ENCODE results near the gene SNX12.

DNA sequence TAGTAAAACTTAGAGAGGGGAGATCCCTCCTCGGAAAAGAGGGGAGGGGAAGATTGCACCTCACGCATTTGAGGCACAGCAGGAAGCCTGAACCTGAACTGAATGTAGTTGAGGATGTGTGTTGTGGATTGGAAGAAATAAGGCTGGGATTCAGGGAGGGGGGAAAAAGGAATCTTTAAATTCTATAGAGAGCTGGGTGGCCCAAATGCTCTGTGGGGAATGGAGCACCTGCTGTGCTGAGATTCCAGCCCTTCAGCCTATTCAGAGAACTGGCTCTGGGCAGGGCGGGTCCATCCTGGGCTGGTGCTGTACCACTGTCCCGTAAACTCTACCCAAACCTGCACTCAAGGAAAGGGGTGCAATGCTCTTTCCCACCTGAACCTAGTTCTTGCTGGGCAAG lies 31.6 kb upstream of the SNX12 start:
- TF ChIP-seq SCRT1 (tag by site-specific recombination; IDR thresholded peaks at IDR 0.05; ENCODE audit: borderline replicate concordance) (no peak), ZNF768 (tag by site-specific recombination; IDR thresholded peaks at IDR 0.05) (no peak), ZNF792 (tag by site-specific recombination; IDR thresholded peaks at IDR 0.05) (no peak), ZNF335 (tag by site-specific recombination; conservative IDR thresholded peaks at IDR 0.05) (no peak), ZBTB48 (tag by site-specific recombination; IDR thresholded peaks at IDR 0.05) (no peak), ZNF23 (tag by site-specific recombination; IDR thresholded peaks at IDR 0.05; ENCODE audit: borderline replicate concordance) (no peak), ZNF366 (tag by site-specific recombination; conservative IDR thresholded peaks at IDR 0.05) (no peak)
- TF ChIP-seq, protein P1, sequence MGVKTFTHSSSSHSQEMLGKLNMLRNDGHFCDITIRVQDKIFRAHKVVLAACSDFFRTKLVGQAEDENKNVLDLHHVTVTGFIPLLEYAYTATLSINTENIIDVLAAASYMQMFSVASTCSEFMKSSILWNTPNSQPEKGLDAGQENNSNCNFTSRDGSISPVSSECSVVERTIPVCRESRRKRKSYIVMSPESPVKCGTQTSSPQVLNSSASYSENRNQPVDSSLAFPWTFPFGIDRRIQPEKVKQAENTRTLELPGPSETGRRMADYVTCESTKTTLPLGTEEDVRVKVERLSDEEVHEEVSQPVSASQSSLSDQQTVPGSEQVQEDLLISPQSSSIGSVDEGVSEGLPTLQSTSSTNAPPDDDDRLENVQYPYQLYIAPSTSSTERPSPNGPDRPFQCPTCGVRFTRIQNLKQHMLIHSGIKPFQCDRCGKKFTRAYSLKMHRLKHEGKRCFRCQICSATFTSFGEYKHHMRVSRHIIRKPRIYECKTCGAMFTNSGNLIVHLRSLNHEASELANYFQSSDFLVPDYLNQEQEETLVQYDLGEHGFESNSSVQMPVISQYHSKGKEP (tag by site-specific recombination; IDR thresholded peaks at IDR 0.05), result no peak
- TF ChIP-seq, protein P2, sequence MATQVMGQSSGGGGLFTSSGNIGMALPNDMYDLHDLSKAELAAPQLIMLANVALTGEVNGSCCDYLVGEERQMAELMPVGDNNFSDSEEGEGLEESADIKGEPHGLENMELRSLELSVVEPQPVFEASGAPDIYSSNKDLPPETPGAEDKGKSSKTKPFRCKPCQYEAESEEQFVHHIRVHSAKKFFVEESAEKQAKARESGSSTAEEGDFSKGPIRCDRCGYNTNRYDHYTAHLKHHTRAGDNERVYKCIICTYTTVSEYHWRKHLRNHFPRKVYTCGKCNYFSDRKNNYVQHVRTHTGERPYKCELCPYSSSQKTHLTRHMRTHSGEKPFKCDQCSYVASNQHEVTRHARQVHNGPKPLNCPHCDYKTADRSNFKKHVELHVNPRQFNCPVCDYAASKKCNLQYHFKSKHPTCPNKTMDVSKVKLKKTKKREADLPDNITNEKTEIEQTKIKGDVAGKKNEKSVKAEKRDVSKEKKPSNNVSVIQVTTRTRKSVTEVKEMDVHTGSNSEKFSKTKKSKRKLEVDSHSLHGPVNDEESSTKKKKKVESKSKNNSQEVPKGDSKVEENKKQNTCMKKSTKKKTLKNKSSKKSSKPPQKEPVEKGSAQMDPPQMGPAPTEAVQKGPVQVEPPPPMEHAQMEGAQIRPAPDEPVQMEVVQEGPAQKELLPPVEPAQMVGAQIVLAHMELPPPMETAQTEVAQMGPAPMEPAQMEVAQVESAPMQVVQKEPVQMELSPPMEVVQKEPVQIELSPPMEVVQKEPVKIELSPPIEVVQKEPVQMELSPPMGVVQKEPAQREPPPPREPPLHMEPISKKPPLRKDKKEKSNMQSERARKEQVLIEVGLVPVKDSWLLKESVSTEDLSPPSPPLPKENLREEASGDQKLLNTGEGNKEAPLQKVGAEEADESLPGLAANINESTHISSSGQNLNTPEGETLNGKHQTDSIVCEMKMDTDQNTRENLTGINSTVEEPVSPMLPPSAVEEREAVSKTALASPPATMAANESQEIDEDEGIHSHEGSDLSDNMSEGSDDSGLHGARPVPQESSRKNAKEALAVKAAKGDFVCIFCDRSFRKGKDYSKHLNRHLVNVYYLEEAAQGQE (tag by site-specific recombination; IDR thresholded peaks at IDR 0.05), result no peak
- TF ChIP-seq, protein P3, sequence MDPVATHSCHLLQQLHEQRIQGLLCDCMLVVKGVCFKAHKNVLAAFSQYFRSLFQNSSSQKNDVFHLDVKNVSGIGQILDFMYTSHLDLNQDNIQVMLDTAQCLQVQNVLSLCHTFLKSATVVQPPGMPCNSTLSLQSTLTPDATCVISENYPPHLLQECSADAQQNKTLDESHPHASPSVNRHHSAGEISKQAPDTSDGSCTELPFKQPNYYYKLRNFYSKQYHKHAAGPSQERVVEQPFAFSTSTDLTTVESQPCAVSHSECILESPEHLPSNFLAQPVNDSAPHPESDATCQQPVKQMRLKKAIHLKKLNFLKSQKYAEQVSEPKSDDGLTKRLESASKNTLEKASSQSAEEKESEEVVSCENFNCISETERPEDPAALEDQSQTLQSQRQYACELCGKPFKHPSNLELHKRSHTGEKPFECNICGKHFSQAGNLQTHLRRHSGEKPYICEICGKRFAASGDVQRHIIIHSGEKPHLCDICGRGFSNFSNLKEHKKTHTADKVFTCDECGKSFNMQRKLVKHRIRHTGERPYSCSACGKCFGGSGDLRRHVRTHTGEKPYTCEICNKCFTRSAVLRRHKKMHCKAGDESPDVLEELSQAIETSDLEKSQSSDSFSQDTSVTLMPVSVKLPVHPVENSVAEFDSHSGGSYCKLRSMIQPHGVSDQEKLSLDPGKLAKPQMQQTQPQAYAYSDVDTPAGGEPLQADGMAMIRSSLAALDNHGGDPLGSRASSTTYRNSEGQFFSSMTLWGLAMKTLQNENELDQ (tag by site-specific recombination; IDR thresholded peaks at IDR 0.05; ENCODE audit: low read depth), result no peak
- TF ChIP-seq, protein P4, sequence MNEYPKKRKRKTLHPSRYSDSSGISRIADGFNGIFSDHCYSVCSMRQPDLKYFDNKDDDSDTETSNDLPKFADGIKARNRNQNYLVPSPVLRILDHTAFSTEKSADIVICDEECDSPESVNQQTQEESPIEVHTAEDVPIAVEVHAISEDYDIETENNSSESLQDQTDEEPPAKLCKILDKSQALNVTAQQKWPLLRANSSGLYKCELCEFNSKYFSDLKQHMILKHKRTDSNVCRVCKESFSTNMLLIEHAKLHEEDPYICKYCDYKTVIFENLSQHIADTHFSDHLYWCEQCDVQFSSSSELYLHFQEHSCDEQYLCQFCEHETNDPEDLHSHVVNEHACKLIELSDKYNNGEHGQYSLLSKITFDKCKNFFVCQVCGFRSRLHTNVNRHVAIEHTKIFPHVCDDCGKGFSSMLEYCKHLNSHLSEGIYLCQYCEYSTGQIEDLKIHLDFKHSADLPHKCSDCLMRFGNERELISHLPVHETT (tag by site-specific recombination; IDR thresholded peaks at IDR 0.05), result no peak
- TF ChIP-seq, protein P5, sequence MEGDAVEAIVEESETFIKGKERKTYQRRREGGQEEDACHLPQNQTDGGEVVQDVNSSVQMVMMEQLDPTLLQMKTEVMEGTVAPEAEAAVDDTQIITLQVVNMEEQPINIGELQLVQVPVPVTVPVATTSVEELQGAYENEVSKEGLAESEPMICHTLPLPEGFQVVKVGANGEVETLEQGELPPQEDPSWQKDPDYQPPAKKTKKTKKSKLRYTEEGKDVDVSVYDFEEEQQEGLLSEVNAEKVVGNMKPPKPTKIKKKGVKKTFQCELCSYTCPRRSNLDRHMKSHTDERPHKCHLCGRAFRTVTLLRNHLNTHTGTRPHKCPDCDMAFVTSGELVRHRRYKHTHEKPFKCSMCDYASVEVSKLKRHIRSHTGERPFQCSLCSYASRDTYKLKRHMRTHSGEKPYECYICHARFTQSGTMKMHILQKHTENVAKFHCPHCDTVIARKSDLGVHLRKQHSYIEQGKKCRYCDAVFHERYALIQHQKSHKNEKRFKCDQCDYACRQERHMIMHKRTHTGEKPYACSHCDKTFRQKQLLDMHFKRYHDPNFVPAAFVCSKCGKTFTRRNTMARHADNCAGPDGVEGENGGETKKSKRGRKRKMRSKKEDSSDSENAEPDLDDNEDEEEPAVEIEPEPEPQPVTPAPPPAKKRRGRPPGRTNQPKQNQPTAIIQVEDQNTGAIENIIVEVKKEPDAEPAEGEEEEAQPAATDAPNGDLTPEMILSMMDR (tag by site-specific recombination; IDR thresholded peaks at IDR 0.05), result no peak
- TF ChIP-seq, protein P6, sequence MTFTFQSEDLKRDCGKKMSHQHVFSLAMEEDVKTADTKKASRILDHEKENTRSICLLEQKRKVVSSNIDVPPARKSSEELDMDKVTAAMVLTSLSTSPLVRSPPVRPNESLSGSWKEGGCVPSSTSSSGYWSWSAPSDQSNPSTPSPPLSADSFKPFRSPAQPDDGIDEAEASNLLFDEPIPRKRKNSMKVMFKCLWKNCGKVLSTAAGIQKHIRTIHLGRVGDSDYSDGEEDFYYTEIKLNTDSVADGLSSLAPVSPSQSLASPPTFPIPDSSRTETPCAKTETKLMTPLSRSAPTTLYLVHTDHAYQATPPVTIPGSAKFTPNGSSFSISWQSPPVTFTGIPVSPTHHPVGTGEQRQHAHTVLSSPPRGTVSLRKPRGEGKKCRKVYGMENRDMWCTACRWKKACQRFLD (tag by site-specific recombination; IDR thresholded peaks at IDR 0.05), result no peak

All from HEK293 (cell line).